HG02884 (cell line): ENCODE measurements around the gene CA9.

ENCODE experiments used
- ATAC-seq: cut with Tn5 transposase; IDR thresholded peaks from one replicate; pipeline ENCODE4 v1.9.1; 2021; ENCODE audit warnings: mild to moderate bottlenecking, moderate library complexity; ENCODE audit not compliant: unreplicated experiment

The CA9 gene

DNA sequence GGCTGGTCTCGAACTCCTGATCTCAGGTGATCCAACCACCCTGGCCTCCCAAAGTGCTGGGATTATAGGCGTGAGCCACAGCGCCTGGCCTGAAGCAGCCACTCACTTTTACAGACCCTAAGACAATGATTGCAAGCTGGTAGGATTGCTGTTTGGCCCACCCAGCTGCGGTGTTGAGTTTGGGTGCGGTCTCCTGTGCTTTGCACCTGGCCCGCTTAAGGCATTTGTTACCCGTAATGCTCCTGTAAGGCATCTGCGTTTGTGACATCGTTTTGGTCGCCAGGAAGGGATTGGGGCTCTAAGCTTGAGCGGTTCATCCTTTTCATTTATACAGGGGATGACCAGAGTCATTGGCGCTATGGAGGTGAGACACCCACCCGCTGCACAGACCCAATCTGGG, 1.5 kb downstream of the CA9 start:
- ATAC-seq, result no peak

DNA sequence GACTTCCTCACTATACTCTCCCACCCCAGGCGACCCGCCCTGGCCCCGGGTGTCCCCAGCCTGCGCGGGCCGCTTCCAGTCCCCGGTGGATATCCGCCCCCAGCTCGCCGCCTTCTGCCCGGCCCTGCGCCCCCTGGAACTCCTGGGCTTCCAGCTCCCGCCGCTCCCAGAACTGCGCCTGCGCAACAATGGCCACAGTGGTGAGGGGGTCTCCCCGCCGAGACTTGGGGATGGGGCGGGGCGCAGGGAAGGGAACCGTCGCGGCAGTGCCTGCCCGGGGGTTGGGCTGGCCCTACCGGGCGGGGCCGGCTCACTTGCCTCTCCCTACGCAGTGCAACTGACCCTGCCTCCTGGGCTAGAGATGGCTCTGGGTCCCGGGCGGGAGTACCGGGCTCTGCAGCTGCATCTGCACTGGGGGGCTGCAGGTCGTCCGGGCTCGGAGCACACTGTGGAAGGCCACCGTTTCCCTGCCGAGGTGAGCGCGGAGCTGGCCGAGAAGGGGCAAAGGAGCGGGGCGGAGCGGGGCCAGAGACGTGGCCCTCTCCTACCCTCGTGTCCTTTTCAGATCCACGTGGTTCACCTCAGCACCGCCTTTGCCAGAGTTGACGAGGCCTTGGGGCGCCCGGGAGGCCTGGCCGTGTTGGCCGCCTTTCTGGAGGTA, 2.1 kb downstream of the CA9 start:
- ATAC-seq, result no peak

DNA sequence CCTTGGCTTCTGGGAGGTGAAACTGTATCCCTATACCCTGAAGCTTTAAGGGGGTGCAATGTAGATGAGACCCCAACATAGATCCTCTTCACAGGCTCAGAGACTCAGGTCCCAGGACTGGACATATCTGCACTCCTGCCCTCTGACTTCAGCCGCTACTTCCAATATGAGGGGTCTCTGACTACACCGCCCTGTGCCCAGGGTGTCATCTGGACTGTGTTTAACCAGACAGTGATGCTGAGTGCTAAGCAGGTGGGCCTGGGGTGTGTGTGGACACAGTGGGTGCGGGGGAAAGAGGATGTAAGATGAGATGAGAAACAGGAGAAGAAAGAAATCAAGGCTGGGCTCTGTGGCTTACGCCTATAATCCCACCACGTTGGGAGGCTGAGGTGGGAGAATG, 5.4 kb downstream of the CA9 start:
- ATAC-seq, result no peak

DNA sequence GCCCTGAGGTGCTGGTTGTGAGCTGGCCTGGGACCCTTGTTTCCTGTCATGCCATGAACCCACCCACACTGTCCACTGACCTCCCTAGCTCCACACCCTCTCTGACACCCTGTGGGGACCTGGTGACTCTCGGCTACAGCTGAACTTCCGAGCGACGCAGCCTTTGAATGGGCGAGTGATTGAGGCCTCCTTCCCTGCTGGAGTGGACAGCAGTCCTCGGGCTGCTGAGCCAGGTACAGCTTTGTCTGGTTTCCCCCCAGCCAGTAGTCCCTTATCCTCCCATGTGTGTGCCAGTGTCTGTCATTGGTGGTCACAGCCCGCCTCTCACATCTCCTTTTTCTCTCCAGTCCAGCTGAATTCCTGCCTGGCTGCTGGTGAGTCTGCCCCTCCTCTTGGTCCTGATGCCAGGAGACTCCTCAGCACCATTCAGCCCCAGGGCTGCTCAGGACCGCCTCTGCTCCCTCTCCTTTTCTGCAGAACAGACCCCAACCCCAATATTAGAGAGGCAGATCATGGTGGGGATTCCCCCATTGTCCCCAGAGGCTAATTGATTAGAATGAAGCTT, 6.1 kb downstream of the CA9 start:
- no peak for ATAC-seq

DNA sequence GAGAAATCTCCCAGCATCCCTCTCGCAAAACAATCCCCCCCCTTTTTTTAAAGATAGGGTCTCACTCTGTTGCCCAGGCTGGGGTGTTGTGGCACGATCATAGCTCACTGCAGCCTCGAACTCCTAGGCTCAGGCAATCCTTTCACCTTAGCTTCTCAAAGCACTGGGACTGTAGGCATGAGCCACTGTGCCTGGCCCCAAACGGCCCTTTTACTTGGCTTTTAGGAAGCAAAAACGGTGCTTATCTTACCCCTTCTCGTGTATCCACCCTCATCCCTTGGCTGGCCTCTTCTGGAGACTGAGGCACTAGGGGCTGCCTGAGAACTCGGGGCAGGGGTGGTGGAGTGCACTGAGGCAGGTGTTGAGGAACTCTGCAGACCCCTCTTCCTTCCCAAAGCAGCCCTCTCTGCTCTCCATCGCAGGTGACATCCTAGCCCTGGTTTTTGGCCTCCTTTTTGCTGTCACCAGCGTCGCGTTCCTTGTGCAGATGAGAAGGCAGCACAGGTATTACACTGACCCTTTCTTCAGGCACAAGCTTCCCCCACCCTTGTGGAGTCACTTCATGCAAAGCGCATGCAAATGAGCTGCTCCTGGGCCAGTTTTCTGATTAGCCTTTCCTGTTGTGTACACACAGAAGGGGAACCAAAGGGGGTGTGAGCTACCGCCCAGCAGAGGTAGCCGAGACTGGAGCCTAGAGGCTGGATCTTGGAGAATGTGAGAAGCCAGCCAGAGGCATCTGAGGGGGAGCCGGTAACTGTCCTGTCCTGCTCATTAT, 6.8 kb downstream of the CA9 start:
- ATAC-seq, result no peak

DNA sequence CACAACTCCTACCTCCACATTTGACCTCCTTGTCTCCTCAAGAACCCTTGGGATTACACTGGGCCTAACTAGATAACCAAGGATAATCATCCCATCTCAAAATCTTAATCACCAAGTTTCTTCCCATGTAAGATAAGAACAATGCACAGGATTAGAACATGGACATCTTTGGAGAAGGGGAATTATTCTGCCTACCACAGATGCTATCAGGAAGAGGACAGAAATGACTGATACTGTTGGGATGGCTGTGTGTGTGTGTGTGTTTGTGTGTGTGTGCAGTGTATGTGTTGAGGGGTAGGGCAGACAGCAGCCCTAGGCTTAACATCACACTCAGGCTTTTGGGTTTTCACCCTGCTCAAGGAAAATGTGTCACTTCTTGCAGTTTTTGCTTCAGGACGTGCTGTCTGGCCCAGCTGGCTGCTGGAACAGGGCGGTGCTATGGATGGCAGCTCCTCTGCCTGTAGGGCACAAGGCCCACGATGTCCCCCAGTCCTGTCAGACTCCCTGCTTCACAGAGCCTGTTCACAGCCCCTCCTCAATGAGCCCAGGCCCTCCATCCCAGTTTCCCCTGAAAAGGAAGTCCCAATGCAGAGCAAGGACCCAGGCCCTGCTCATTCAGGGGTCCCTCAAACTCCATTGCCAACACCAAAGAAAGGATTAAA, 7.7 kb downstream of the CA9 start:
- ATAC-seq, result no peak

DNA sequence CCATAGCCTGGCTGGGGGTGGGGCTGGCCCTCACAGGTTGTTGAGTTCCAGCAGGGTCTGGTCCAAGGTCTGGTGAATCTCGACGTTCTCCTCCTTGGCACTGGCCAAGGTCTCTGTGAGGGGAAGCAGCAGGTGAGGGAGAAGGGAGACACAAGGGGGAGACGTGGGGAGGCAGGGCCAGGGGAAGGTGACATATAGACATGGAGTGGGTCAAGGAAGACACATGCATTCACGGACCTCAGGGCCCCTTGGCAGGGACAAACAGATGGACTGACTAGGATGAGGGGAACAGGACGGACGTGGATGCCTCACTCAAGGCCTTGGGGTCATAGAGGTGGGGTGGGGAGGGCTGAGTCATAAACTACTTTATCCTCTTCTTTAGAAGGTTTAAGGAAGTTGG, 8.3 kb downstream of the CA9 start:
- no peak for ATAC-seq

DNA sequence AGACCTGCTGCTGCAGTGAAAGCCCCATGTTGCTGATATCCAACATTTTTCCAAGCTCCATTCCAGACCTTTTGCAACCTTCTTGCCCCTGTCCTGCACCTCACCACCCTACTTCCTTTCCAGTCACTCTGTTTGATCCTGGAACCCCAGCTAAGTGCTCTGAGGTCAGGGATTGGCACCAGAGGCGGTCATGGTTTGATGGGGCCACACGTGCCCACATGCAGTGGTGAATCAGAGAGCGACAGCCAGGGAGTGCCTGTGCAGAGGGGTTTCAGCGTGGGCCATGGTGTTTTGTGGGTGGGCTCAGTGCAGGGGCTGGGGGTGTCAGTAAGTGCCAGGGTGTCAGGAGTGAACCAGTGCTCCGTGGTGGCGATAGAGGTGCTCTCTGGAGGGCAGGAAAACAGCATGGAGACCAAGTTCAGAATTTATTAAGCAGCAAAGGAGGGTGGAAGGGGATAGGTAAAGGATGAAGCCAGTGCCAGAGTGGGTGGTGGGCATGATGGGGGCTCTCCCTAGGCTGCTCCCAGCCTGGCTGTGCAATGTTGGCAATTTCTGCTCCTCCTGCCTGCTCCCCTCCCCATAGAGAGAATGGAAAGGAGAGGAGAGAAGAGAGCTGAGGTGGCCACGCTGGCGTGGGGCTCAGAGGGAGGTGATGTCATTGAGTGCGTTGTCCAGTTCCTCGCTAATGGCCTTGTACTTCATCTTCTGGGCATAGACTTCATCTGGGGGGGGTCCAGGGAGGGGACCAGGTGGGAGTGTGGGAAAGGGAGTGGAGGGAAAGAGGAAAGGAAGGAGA, 9.0 kb downstream of the CA9 start:
- ATAC-seq, result no peak

DNA sequence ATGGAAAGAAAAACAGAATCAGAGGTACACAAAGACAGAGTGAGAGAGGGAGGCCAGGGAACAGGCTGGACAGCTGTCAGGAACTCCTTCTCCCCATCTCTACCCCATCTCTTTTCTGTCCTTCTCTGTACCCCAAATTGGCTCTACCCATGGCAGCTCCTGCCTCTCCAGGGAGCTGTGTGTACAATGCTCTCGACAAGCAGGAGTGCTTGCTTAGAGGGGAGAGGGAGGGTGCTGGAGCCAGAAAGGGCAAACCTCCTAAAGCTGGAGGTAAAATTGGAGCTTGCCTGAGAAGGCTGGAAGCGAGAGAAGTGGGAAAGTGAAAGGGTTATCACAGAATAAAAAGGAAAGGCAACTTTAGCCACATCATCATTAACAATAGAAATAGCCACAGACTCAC, 9.6 kb downstream of the CA9 start:
- ATAC-seq, result no peak

DNA sequence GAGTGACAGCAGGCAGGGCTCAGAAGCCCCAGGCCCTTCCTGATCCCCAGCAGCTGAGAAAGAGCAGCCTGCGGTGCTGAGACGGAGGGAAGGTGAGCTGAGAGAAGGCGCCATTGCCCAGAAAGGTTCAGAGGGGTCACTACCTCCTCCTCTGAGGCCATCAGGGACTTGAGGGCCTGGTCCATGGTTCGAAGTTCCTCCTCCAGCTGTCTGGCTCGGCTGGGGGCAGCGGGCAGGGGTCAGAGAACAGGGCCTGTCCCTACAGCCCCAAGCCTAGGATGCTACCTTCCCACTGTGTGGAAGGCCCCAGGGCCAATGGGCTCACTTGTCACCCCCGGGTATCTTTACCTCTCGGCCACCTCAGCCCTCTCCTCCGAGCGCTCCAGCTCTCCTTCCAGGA, 11.2 kb downstream of the CA9 start:
- no peak for ATAC-seq

DNA sequence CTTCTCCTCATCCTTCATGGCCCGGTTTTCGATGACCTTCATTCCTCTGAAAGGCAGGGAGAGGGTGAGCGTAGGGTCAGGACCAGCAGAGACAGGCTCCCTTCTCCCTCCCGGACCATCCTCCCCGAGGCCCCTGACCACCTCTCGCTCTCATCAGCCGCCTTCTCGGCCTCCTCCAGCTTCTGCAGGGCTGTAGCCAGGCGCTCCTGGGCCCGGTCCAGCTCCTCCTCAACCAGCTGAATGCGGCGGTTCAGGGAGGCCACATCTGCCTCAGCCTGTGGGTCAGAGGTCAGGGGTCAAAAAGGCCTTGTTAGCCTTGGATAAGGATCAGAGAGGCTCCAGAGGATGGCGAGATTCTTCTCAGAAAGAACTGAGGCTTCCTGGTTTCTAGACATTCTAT, 11.8 kb downstream of the CA9 start:
- no peak for ATAC-seq

DNA sequence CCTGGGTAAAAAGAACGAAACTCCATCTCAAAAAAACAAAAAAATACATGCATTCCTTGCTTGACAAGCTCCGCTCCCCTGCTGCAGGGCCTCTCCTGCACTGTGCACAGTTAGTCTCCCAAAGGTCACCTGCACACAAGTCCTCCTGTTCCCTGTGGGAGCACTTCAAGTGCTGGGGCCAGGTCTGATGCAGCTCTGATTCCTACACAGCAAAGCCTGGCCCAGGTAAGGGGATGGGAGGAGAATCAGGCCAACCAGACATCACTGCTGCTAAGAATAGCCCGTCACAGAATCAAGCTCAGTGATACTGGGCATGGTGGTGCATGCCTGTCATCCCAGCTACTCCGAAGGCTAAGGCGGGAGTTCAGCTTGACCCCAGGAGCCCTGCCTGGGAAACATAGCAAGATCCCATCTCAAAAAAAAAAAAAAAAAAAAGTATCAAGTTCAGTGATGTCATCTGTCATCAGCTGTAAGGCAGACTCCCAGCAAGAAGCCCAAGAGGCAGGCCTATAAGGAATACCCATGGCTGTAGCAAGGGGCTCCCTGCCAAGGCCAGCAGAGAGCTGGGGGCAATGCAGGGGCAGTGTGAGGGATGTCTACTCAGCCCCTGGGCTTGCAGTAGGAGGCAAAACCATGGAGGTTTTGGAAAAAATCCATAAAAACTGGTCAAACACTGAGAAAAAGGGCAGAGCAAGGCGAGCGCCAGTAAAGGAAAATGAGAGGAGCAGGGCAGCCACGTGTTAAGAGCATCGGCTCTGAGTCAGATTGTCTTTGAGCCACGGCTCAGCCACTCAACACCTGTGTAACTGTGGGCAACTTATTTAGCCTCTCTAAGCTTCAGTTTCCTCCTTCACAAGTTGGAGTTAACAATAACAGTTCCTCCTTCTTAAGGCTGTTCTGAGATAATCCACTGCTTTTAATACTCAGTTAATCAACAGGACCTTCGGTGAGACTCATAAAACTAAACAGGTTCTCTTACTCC, 12.8 kb downstream of the CA9 start:
- ATAC-seq, result no peak

DNA sequence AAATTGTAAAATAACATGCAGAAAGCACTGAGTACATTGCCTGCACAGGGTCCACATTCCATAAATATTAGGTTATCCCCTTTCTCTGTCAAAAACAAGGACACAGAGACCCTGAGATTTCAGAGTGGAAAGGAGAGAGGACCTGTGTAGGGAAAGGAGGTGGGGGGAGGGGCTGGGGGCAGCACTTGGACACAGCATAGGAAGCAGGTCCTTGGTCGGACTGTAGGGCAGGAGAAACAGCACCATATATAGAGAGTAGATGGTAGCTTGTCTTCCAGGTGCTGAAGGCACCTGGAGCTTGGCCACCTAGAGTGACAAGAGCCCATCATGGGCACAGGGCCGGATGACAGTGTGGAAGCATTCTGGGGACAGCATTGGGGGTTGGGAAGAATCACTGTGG, 13.6 kb downstream of the CA9 start:
- ATAC-seq, result no peak

DNA sequence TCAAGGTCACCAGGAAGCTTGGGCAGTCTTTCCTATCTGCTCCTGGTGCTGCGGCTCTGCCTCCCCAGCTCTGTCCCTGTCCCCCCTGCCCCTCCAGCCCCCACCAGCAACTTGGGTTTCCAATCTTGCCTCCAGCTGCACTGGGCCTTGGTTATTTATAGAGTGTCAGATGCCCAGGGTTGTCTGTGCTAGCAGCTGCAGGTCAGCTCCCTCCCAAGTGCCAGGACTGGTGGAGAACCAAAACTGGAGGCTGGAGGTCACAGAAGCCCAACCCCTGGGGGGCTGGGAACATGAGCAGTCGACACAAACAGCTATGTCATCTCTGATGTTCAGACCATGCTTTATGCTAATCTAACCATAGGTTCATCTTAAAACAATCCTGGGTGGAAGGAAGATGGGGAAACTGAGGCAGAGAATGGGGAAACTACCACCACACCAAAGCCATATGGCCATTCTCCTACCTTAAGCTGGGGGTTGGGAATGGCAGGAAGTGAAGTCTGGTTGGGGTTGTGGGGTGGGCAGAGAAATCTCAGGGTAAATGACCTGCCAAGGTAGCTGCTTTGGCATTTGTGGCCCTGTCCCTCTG, 14.3 kb downstream of the CA9 start:
- no peak for ATAC-seq

DNA sequence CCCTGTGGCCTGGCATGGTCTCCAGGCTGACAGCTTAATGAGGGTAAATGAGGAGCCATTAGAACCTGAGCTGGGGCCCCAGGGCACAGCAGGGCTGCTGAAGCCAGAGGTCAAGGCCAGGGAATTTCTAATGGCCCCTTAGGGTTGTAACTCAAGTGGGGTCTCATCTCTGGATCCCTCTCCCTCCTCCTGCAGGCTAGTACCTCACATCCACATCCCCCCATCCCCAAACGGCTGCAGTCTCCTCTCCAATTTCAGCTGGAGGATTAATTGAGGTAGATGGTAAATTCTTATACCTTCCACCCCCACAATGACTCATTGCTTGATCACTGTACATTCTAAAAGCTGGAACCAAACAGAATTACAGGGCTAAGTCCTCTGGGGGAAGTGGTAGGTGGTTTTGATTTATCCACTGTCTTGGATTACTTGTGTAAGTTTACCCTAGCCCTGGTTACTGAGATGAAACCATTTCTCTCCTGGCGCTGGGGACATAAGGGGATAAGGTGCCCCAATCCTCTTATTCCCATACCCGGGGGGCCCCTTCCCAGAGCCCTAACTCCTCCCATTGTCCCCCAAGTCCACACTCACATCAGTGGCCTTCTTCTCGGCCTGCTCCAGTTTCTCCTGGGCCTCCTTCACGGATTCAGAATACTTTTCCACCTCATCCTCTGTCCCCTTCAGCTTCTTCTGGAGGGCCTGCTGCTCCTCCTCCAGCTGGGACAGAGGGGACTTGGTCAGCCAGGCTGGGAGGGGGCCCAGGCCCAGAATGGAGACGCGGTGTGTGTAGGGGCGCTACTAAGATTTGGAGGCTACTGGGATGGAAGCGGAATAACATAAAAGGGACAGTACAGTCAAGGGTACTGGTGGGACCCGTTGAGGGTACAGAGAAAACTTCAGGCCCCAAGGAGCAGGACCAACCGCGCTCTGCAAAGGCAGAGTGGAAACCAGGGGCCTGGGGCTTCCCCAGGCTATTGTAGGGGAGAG, 15.1 kb downstream of the CA9 start:
- ATAC-seq, result no peak

DNA sequence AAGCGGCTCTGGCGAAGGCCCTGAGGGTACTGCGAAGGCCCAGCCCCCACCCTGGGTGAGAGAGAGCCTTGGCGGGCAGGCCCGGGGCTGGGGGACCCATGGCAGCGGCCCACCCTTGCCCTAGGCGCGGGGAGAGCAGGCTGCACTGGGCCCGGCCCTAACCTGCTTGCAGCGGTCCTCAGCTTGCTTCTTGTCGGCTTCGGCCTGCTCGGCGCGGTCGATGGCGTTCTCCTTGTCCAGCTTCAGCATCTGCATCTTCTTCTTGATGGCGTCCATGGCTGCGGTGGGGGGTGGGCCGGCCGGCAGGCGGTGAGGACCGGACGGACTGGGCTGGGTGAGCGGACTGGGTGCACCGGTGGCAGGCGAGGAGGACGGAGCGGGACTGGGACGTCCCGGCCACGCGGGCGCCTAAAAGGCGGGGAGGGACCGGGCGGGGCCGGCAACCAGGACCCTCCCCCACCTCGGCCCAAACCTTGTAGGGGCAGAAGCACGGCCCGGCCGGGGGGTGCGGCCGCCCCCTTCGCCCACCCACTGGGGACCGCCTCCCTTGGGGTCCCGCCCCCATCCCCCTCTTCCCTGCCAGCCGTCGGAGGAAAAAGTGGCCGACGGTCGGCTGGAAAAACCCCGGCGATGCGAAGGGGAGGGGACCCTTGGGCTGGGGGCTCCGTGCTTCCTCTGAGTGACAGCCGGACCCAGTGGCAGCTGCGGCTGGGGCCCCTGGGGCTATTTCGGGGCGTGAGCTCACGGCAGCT, 16.0 kb downstream of the CA9 start, which contains the start of gene TPM2:
TSS of gene TPM2 (minus strand) at position 384 of the 752 bp plus-strand sequence. CDS start at position 276, 108 bp downstream.
- ATAC-seq, result no peak

DNA sequence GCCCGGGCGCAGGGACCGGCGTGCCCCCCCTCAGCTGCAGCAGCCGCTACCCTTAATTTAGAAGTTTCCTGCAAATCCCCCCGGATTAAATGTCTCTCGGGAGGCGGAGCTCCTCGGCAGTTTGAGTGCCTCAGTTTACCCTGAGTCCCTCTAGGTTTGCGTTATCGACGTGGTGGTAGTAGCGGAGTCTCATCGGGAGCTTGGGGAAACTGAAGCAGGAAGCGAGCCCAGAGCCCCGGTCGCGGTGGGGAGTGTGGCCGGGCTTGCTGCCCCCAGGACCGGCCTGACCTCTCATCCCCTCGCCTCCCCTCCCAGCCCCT, 16.5 kb downstream of the CA9 start:
- no peak for ATAC-seq
